ENCODE measurements around the gene SPATA46. TPM values are rescaled to one million over a fixed set of nuclear protein-coding genes. Genes with fewer than 3 reads are reported as not detected.

The SPATA46 gene
- total RNA-seq, 1 donor from 2014 or later: not detected

DNA sequence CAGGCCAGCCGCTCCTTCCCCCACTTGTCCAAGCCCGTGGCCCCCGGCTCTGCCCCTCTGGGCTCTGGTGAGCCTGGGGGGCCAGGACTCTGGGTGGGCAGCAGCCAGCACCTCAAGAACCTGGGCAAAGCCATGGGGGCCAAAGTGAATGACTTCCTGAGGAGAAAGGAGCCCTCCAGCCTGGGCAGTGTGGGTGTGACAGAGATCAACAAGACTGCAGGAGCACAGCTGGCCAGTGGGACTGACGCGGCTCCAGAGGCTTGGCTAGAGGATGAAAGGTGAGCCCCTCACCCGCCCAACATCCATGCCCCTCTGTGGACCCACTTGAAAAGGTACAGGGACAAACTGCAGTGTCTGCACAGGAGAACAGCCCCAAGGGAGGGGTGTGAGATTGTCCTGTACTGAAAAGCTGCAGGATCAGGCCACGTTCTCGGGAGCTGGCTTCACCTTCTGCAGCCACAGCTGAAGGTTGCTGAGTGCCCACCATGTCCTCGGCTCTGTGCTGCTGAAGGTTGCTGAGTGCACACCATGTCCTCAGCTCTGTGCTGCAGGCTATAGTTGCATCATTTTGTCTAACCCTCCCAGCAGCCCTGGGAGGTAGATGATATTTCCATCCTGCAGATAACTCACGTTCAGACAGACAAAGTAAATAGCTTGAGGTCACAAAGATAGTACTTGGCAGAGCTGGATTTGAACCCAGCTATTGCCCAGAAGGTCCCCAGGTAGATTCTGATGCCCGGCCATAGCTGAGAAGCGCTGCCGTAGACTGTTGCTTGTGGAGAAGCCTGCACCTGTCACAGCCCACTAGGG lies 5.5 kb upstream of the SPATA46 start:
- H3K9me3 Mint-ChIP-seq (ENCODE audit: unreplicated experiment): peaks cover 7% of the 10 kb centered on the region
- TF ChIP-seq, protein P1, sequence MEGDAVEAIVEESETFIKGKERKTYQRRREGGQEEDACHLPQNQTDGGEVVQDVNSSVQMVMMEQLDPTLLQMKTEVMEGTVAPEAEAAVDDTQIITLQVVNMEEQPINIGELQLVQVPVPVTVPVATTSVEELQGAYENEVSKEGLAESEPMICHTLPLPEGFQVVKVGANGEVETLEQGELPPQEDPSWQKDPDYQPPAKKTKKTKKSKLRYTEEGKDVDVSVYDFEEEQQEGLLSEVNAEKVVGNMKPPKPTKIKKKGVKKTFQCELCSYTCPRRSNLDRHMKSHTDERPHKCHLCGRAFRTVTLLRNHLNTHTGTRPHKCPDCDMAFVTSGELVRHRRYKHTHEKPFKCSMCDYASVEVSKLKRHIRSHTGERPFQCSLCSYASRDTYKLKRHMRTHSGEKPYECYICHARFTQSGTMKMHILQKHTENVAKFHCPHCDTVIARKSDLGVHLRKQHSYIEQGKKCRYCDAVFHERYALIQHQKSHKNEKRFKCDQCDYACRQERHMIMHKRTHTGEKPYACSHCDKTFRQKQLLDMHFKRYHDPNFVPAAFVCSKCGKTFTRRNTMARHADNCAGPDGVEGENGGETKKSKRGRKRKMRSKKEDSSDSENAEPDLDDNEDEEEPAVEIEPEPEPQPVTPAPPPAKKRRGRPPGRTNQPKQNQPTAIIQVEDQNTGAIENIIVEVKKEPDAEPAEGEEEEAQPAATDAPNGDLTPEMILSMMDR (IDR thresholded peaks at IDR 0.05; ENCODE audit: partially characterized antibody, unreplicated experiment): no peak
- H3K27ac Mint-ChIP-seq (ENCODE audit: unreplicated experiment): no peak overlapping the region
- H3K27me3 Mint-ChIP-seq (ENCODE audit: unreplicated experiment): peaks cover 3% of the 10 kb centered on the region
- H3K4me1 Mint-ChIP-seq (ENCODE audit: low read depth, unreplicated experiment): peaks cover 3% of the 10 kb centered on the region
- DNase-seq: no peak
- H3K4me3 Mint-ChIP-seq (ENCODE audit: unreplicated experiment): no peak overlapping the region
- H3K36me3 Mint-ChIP-seq (ENCODE audit: unreplicated experiment): peaks cover 3% of the 10 kb centered on the region

DNA sequence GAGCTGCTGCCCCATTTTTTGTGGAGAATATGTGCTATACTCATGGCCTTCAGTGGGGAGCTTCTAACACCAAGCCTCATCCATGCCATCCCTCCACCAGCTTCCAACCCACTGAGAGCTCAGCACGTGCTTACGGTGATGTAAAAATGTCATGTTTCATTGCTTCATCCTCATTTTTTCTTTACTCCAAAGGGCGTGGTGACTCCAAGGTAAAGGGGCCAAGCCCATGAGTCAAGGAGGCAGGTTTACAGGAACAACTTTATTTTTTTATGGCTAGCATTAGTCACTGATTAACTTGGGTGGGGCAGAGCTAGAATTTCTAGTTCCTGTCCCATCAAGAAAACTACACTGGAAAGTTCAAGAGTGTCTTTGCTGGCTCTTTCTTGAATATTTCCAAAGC lies 4.7 kb upstream of the SPATA46 start, which contains the start of gene C1orf226:
Gene C1orf226, plus strand, starts transcription at position 346 of the 400 bp plus-strand sequence. CDS start 174 bp downstream, outside the sequence.
- Mint-ChIP-seq H3K4me3 (ENCODE audit: unreplicated experiment) (no peak within 1 kb of the TSS), H3K27me3 (ENCODE audit: unreplicated experiment) (peaks cover 3% of the 10 kb centered on the region), H3K9me3 (ENCODE audit: unreplicated experiment) (peaks cover 7% of the 10 kb centered on the region), H3K27ac (ENCODE audit: unreplicated experiment) (no peak within 1 kb of the TSS), H3K36me3 (ENCODE audit: unreplicated experiment) (peaks cover 5% of the 10 kb centered on the region), H3K4me1 (ENCODE audit: low read depth, unreplicated experiment) (peaks cover 4% of the 10 kb centered on the region)
- TF ChIP-seq, protein P1 (IDR thresholded peaks at IDR 0.05; ENCODE audit: partially characterized antibody, unreplicated experiment): no peak
- no peak for DNase-seq

DNA sequence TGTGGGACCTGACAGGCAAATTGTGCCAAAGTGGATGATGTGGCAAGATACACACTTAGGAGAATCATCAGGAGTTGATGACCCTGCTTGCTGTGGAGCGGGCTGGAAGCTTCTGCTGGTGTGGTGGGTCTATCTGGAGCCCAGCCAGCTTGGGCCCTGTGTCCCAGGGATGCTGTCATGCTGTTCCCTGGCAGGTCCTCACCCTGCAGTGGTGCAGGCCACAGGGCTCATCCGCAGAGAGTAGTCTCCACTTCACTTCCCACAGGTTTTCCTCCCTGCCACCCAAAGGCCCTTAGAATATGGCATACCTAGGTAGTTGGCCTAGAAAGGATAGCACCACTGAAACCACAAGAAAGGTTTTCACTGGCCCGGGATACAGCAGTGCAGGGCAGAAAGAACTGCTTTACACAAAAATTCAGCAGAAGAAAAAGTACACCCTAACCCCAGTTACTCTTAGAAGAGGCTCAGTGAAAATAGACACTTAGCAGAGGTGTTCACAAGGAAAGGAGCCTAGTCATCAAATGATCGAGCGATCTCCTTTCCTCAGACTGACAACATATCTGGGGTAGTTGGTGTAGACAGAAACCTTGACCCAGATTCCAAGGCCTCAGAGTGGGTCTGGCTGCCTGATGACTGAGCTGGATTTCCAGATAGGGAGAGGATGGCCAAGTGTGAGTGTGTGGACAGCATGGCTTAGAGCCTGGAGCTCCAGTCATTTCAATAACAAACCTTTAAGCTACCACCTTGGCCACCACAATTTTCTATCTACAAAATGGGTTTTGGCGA lies 3.6 kb upstream of the SPATA46 start:
- DNase-seq: no peak
- Mint-ChIP-seq H3K36me3 (ENCODE audit: unreplicated experiment) (peaks cover 4% of the 10 kb centered on the region), H3K4me3 (ENCODE audit: unreplicated experiment) (no peak overlapping the region), H3K4me1 (ENCODE audit: low read depth, unreplicated experiment) (peaks cover 4% of the 10 kb centered on the region), H3K9me3 (ENCODE audit: unreplicated experiment) (peaks cover 5% of the 10 kb centered on the region), H3K27me3 (ENCODE audit: unreplicated experiment) (peaks cover 3% of the 10 kb centered on the region), H3K27ac (ENCODE audit: unreplicated experiment) (no peak overlapping the region)
- TF ChIP-seq, protein P1 (IDR thresholded peaks at IDR 0.05; ENCODE audit: partially characterized antibody, unreplicated experiment): no peak

DNA sequence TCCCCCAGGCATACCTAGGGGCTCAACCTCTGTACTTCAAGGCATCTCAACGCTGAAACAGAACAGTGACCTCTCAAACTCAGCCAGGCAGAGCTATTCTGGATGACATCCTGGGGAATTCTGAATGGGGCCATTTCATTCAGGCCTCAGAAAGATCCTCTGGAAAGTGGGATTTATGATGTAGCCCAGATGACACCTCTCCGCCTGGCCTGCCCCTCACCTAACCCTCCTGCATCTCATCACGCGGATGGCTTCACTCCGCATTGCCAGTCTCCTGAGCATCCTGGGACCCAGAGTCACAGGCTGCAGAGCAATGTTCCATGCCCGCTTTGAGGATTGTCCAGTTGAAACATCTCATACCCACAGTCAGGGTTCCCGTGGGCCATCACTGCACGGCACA lies 1.2 kb downstream of the SPATA46 start:
- H3K27ac Mint-ChIP-seq (ENCODE audit: unreplicated experiment): no peak overlapping the region
- H3K4me3 Mint-ChIP-seq (ENCODE audit: unreplicated experiment): no peak overlapping the region

More for the DNA sequence above, 1.2 kb downstream of the SPATA46 start:
- peaks cover 4% of the 10 kb centered on the region for H3K36me3 Mint-ChIP-seq (ENCODE audit: unreplicated experiment)
- DNase-seq: no peak
- TF ChIP-seq, protein P1 (IDR thresholded peaks at IDR 0.05; ENCODE audit: partially characterized antibody, unreplicated experiment): no peak
- no peaks in the 10 kb centered on the region for H3K27me3 Mint-ChIP-seq (ENCODE audit: unreplicated experiment)
- peaks cover 3% of the 10 kb centered on the region for H3K9me3 Mint-ChIP-seq (ENCODE audit: unreplicated experiment)
- H3K4me1 Mint-ChIP-seq (ENCODE audit: low read depth, unreplicated experiment): peaks cover 2% of the 10 kb centered on the region
